NB4 (cell line): Measurements from ENCODE around the gene SETD5.

Experiments used
- DNase-seq: peaks from one replicate; pipeline ENCODE4 v3.0.0; 2010; ENCODE audit warnings: low read depth
- H3K4me3 ChIP-seq: one replicate; pipeline ENCODE4 v1.5.1; 2011; ENCODE audit warnings: mild to moderate bottlenecking, low read depth, low read length, moderate library complexity
- MAX ChIP-seq: IDR thresholded peaks from 2 replicates; pipeline ENCODE4 v1.6.1; 2011; ENCODE audit warnings: low read depth, low read length
- MYC ChIP-seq: IDR thresholded peaks from 2 replicates; pipeline ENCODE4 v1.6.1; 2011; ENCODE audit warnings: low read depth, low read length
- POLR2A ChIP-seq: IDR thresholded peaks from 2 replicates; pipeline ENCODE4 v1.6.1; 2011; ENCODE audit warnings: mild to moderate bottlenecking; ENCODE audit not compliant: insufficient read length; ENCODE audit errors: extremely low read depth
- TF ChIP-seq, protein P1 (sequence below): IDR thresholded peaks from one replicate; pipeline ENCODE4 v1.5.1; 2012; ENCODE audit warnings: low read depth, low read length

The SETD5 gene

GRCh38 chr3:9386501-9387321 lies 10.7 kb upstream of the SETD5 start:
- TF ChIP-seq MYC = no peak
- no peak for TF ChIP-seq POLR2A
- TF ChIP-seq, protein P1, sequence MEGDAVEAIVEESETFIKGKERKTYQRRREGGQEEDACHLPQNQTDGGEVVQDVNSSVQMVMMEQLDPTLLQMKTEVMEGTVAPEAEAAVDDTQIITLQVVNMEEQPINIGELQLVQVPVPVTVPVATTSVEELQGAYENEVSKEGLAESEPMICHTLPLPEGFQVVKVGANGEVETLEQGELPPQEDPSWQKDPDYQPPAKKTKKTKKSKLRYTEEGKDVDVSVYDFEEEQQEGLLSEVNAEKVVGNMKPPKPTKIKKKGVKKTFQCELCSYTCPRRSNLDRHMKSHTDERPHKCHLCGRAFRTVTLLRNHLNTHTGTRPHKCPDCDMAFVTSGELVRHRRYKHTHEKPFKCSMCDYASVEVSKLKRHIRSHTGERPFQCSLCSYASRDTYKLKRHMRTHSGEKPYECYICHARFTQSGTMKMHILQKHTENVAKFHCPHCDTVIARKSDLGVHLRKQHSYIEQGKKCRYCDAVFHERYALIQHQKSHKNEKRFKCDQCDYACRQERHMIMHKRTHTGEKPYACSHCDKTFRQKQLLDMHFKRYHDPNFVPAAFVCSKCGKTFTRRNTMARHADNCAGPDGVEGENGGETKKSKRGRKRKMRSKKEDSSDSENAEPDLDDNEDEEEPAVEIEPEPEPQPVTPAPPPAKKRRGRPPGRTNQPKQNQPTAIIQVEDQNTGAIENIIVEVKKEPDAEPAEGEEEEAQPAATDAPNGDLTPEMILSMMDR = no peak
- no peak for TF ChIP-seq MAX
- no peak overlapping the region for H3K4me3 ChIP-seq
- DNase-seq = no peak

DNA sequence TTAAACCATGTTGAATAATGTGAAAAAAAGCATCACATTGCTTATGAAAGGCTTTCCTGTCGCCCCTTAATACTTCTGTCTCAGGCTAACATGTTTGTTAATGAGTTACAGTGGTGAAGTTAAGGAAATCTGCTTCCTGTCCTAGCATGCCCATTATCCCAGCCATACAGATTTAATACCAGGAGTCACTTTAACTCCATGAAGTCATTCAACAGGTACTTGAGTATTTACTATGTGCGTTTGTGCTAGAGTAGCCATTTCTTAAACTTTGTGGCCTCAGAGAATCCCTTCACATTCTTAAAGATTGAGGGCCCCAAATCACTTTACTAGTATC lies 10.1 kb upstream of the SETD5 start:
- no peak for DNase-seq
- TF ChIP-seq MYC (no peak), POLR2A (no peak), MAX (no peak)
- TF ChIP-seq, protein P1 = no peak

DNA sequence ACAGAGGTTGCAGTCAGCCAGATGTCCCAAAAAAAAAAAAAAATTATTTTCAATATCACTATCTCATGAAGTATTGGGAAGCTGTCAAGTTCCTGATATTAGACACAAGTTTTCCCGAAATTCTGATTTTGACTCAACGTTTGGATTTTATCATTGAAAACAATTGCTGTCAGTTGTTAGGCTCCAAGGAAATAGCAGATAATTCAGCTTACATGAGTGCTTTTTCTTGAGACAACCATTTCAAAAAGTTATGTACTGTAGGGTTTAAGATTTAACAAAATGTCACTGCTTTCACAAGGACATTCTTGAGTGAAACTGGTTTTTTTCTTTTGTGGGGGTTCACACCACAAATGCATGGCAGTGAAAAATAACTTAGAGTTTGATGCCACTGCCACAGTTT lies 9.3 kb upstream of the SETD5 start:
- DNase-seq = no peak
- TF ChIP-seq POLR2A (no peak), MYC (no peak), MAX (no peak)
- TF ChIP-seq, protein P1 = no peak

More for the DNA sequence above, 10.1 kb upstream of the SETD5 start:
- no peak overlapping the region for H3K4me3 ChIP-seq

DNA sequence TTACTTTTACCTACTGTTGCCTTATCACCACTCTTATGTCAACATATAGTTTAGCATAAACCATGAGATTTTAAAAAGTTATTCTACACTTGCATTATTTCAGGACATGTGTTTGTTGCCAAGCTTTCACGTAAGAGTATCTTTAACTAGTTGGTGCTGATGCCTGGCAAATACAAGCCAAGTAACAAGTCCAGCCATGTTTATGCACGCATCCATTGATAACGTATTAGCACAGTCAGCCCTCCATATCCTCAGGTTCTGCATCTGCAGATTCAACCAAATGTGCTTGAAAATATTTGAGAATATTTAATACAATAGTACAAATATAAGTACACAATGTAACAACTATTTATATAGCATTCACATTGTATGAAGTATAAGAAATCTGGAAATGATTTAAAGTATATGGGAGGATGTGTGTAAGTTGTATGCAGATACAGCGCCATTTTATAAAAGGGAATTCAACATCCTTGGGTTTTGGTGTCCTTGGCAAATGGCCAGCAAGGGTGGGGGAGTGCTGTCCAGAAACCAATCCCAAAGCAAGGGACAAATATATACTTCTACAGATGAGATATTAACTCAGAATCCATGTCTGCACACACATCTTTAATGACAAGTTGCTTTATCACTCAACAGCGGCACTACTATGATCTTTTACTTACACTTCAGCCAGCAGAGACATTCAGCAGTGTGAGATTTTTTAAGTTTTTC lies 8.7 kb upstream of the SETD5 start:
- no peak overlapping the region for H3K4me3 ChIP-seq
- DNase-seq = no peak
- TF ChIP-seq MYC = no peak
- TF ChIP-seq, protein P1 = no peak
- TF ChIP-seq POLR2A = no peak
- TF ChIP-seq MAX = no peak

More for the DNA sequence above, 9.3 kb upstream of the SETD5 start:
- H3K4me3 ChIP-seq = no peak overlapping the region

- TF ChIP-seq, protein P1 = no peak
- TF ChIP-seq MYC = no peak
- TF ChIP-seq POLR2A = no peak
- TF ChIP-seq MAX = no peak
Observed at GRCh38 chr3:9390265-9390888, 7.0 kb upstream of the SETD5 start.

More at GRCh38 chr3:9390265-9390888, 7.0 kb upstream of the SETD5 start:
- peak; percentile 53 for DNase-seq
- no peak overlapping the region for H3K4me3 ChIP-seq
